Measurements from ENCODE around the gene NR1I3. TPM values are rescaled to one million over a fixed set of nuclear protein-coding genes. Genes with fewer than 3 reads are reported as not detected.
A peak's percentile ranks its signal among the peaks of the same experiment; 100 is the strongest.

NR1I3 gene
- total RNA-seq, 1 experiment from 2014 or later, result not detected

- DNase-seq (ENCODE audit: low read depth), result no peak
These were observed 41.9 kb downstream of the NR1I3 start for GRCh38 chr1:161196111-161196510.

GRCh38 chr1:161195171-161195570 lies 42.8 kb downstream of the NR1I3 start:
- no peak for DNase-seq (ENCODE audit: low read depth)

GRCh38 chr1:161193561-161194235 lies 44.3 kb downstream of the NR1I3 start:
- DNase-seq (ENCODE audit: low read depth), result no peak

- peak; percentile 71 for DNase-seq (ENCODE audit: low read depth)
These were observed 45.2 kb downstream of the NR1I3 start for GRCh38 chr1:161192476-161193465.

- DNase-seq (ENCODE audit: low read depth), result no peak
These were observed 46.0 kb downstream of the NR1I3 start for GRCh38 chr1:161191971-161192370.

- DNase-seq (ENCODE audit: low read depth), result no peak
These were observed 47.0 kb downstream of the NR1I3 start for GRCh38 chr1:161190962-161191521.

GRCh38 chr1:161189036-161189435 lies 49.0 kb downstream of the NR1I3 start:
- no peak for DNase-seq (ENCODE audit: low read depth)

GRCh38 chr1:161188381-161188780 lies 49.6 kb downstream of the NR1I3 start:
- DNase-seq (ENCODE audit: low read depth), result no peak

GRCh38 chr1:161187311-161187710 lies 50.7 kb downstream of the NR1I3 start:
- no peak for DNase-seq (ENCODE audit: low read depth)

GRCh38 chr1:161185732-161186311 lies 52.2 kb downstream of the NR1I3 start:
- no peak for DNase-seq (ENCODE audit: low read depth)

- DNase-seq (ENCODE audit: low read depth), result no peak
These were observed 52.7 kb downstream of the NR1I3 start for GRCh38 chr1:161185282-161185682.

GRCh38 chr1:161182214-161182613 lies 55.8 kb downstream of the NR1I3 start:
- peak; percentile 70 for DNase-seq (ENCODE audit: low read depth)

- no peak for DNase-seq (ENCODE audit: low read depth)
These were observed 57.4 kb downstream of the NR1I3 start for GRCh38 chr1:161180639-161181038.

- no peak for DNase-seq (ENCODE audit: low read depth)
These were observed 58.3 kb downstream of the NR1I3 start for GRCh38 chr1:161179698-161180097.

Other genes with a start within 250 kb of the NR1I3 start
- 7.1 and 18.5 TPM in 2 replicates for gene F11R, start 217.1 kb downstream of the NR1I3 start, total RNA-seq (2014; rRNA removed; shearing (Covaris generic))
- 0.17 TPM in 1 of 2 replicates, not detected in the other for gene TSTD1, start 199.2 kb downstream of the NR1I3 start, total RNA-seq (2014; rRNA removed; shearing (Covaris generic))
- 78.4 and 89.1 TPM in 2 replicates for gene USF1, start 192.2 kb downstream of the NR1I3 start, total RNA-seq (2014; rRNA removed; shearing (Covaris generic))
- 0.11 TPM in 1 of 2 replicates, not detected in the other for gene ARHGAP30, start 168.3 kb downstream of the NR1I3 start, total RNA-seq (2014; rRNA removed; shearing (Covaris generic))
- gene NECTIN4, start 148.6 kb downstream of the NR1I3 start, total RNA-seq (2014; rRNA removed; shearing (Covaris generic)), result 0.29 TPM in 1 of 2 replicates, not detected in the other
- not detected in 2 replicates for gene KLHDC9, start 139.8 kb downstream of the NR1I3 start, total RNA-seq (2014; rRNA removed; shearing (Covaris generic))
- gene PFDN2, start 120.2 kb downstream of the NR1I3 start, total RNA-seq (2014; rRNA removed; shearing (Covaris generic)), result 97.9 and 213 TPM in 2 replicates
- 16.3 and 17.4 TPM in 2 replicates for gene NIT1, start 120.1 kb downstream of the NR1I3 start, total RNA-seq (2014; rRNA removed; shearing (Covaris generic))
- gene DEDD, start 105.5 kb downstream of the NR1I3 start, total RNA-seq (2014; rRNA removed; shearing (Covaris generic)), result 22.0 and 24.2 TPM in 2 replicates
- 102 and 133 TPM in 2 replicates for gene UFC1, start 84.2 kb downstream of the NR1I3 start, total RNA-seq (2014; rRNA removed; shearing (Covaris generic))
- gene USP21, start 78.7 kb downstream of the NR1I3 start, total RNA-seq (2014; rRNA removed; shearing (Covaris generic)), result 6.2 and 13.5 TPM in 2 replicates
- 6.8 and 10.9 TPM in 2 replicates for gene PPOX, start 71.8 kb downstream of the NR1I3 start, total RNA-seq (2014; rRNA removed; shearing (Covaris generic))
- gene B4GALT3, start 60.7 kb downstream of the NR1I3 start, total RNA-seq (2014; rRNA removed; shearing (Covaris generic)), result 31.8 and 43.9 TPM in 2 replicates
- 0.68 and 0.91 TPM in 2 replicates for gene ADAMTS4, start 39.1 kb downstream of the NR1I3 start, total RNA-seq (2014; rRNA removed; shearing (Covaris generic))
- gene NDUFS2, start 35.8 kb downstream of the NR1I3 start, total RNA-seq (2014; rRNA removed; shearing (Covaris generic)), result 157 and 168 TPM in 2 replicates
- gene FCER1G, start 22.9 kb downstream of the NR1I3 start, total RNA-seq (2014; rRNA removed; shearing (Covaris generic)), result 1.5 TPM in 1 of 2 replicates, not detected in the other
- not detected in 2 replicates for gene APOA2, start 14.6 kb downstream of the NR1I3 start, total RNA-seq (2014; rRNA removed; shearing (Covaris generic))
- gene TOMM40L, start 12.1 kb downstream of the NR1I3 start, total RNA-seq (2014; rRNA removed; shearing (Covaris generic)), result 11.8 and 13.6 TPM in 2 replicates
- gene PCP4L1, start 20.5 kb upstream of the NR1I3 start, total RNA-seq (2014; rRNA removed; shearing (Covaris generic)), result 0.06 TPM in 1 of 2 replicates, not detected in the other
- gene MPZ, start 71.8 kb upstream of the NR1I3 start, total RNA-seq (2014; rRNA removed; shearing (Covaris generic)), result 0.57 TPM in 1 of 2 replicates, not detected in the other
- 20.6 and 22.5 TPM in 2 replicates for gene SDHC, start 76.2 kb upstream of the NR1I3 start, total RNA-seq (2014; rRNA removed; shearing (Covaris generic))
- not detected in 2 replicates for gene CFAP126, start 129.7 kb upstream of the NR1I3 start, total RNA-seq (2014; rRNA removed; shearing (Covaris generic))